ENCODE data around the gene CCDC137. TPM values are rescaled to one million over a fixed set of nuclear protein-coding genes. Genes with fewer than 3 reads are reported as not detected.

The CCDC137 gene
- total and polyA plus RNA-seq, 2 of the 13 experiments (the other 11 are each of a cell fraction or from before 2014, with no cell fraction given) = 14.6 to 39.1 TPM

GRCh38 chr17:81636505-81637288 lies 29.8 kb upstream of the CCDC137 start, which contains the start of the genes NPLOC4 and TSPAN10 (continued):
- peak; percentile 57; the same call in 1 of the 2 replicates for TF ChIP-seq ZNF629 (CRISPR knock-in tag; conservative IDR thresholded peaks at IDR 0.05)
- 0 out of 2 replicates have a peak, but pooled peaks have one; percentile 38 for TF ChIP-seq SNAI1 (CRISPR knock-in tag; IDR thresholded peaks at IDR 0.05; ENCODE audit: borderline replicate concordance)
- peak; percentile 73 for TF ChIP-seq JUND (CRISPR knock-in tag; IDR thresholded peaks at IDR 0.05)
- peak; percentile 71 for TF ChIP-seq ZFP91 (CRISPR knock-in tag; IDR thresholded peaks at IDR 0.05; ENCODE audit: borderline replicate concordance)
- TF ChIP-seq MEF2D (CRISPR knock-in tag; IDR thresholded peaks at IDR 0.05) = 0 out of 2 replicates have a peak, but pooled peaks have one; percentile 6
- TF ChIP-seq ZNF12 (CRISPR knock-in tag; IDR thresholded peaks at IDR 0.05) = peak; percentile 78
- TF ChIP-seq PTBP1 (IDR thresholded peaks at IDR 0.05; ENCODE audit: low read depth, low read length, poor library complexity, severe bottlenecking) = peak; percentile 15
- TF ChIP-seq ZNF841 (CRISPR knock-in tag; IDR thresholded peaks at IDR 0.05; ENCODE audit: borderline replicate concordance) = 0 out of 2 replicates have a peak, but pooled peaks have one; percentile 14
- TF ChIP-seq E2F2 (CRISPR knock-in tag; IDR thresholded peaks at IDR 0.05; ENCODE audit: borderline replicate concordance) = no peak
- TF ChIP-seq ETV6 (CRISPR knock-in tag; conservative IDR thresholded peaks at IDR 0.05) = peak; percentile 97; the same call in 1 of the 2 replicates
- TF ChIP-seq ZNF460 (CRISPR knock-in tag; IDR thresholded peaks at IDR 0.05; ENCODE audit: borderline replicate concordance) = no peak
- TF ChIP-seq, protein P1, sequence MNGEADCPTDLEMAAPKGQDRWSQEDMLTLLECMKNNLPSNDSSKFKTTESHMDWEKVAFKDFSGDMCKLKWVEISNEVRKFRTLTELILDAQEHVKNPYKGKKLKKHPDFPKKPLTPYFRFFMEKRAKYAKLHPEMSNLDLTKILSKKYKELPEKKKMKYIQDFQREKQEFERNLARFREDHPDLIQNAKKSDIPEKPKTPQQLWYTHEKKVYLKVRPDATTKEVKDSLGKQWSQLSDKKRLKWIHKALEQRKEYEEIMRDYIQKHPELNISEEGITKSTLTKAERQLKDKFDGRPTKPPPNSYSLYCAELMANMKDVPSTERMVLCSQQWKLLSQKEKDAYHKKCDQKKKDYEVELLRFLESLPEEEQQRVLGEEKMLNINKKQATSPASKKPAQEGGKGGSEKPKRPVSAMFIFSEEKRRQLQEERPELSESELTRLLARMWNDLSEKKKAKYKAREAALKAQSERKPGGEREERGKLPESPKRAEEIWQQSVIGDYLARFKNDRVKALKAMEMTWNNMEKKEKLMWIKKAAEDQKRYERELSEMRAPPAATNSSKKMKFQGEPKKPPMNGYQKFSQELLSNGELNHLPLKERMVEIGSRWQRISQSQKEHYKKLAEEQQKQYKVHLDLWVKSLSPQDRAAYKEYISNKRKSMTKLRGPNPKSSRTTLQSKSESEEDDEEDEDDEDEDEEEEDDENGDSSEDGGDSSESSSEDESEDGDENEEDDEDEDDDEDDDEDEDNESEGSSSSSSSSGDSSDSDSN (CRISPR knock-in tag; IDR thresholded peaks at IDR 0.05) = peak; percentile 94
- TF ChIP-seq ZBTB49 (CRISPR knock-in tag; IDR thresholded peaks at IDR 0.05; ENCODE audit: borderline replicate concordance) = peak; percentile 21; the same call in 1 of the 2 replicates
- no peak for TF ChIP-seq KAT2B (IDR thresholded peaks at IDR 0.05; ENCODE audit: borderline replicate concordance, low read depth, low read length)
- 0 out of 2 replicates have a peak, but pooled peaks have one; percentile 67 for TF ChIP-seq ZNF773 (CRISPR knock-in tag; IDR thresholded peaks at IDR 0.05; ENCODE audit: borderline replicate concordance)
- peak; percentile 97; the same call in 1 of the 2 replicates for TF ChIP-seq ZNF367 (CRISPR knock-in tag; IDR thresholded peaks at IDR 0.05; ENCODE audit: borderline replicate concordance)
- TF ChIP-seq HIVEP1 (CRISPR knock-in tag; IDR thresholded peaks at IDR 0.05) = peak; percentile 70
- peak; percentile 69; the same call in 1 of the 2 replicates for TF ChIP-seq ZSCAN12 (CRISPR knock-in tag; IDR thresholded peaks at IDR 0.05)
- peak; percentile 64 to 81 for TF ChIP-seq POLR2A (IDR thresholded peaks at IDR 0.05; ENCODE audit: insufficient read depth in 1 of 2, low read depth in 2 of 2, low read length in 2 of 2)
- TF ChIP-seq BRD4 (CRISPR knock-in tag; IDR thresholded peaks at IDR 0.05) = peak; percentile 98
